Skin of body (tissue), 2 donors: ENCODE measurements around the gene NXN. TPM values are rescaled to one million over a fixed set of nuclear protein-coding genes. Genes with fewer than 3 reads are reported as not detected.
"Not testable (repeated sequence)": the region's sequence is repeated elsewhere in the genome, so short reads cannot be mapped to it uniquely, and the experiment has no call there.

Source experiments
- DNase-seq: peaks from one replicate; lab custom pipeline; 2025; lab: John Stamatoyannopoulos, UW
- total RNA-seq: library from RNA; depleted of rRNA; stranded (reverse); fragments of >200 nt; gene quantifications from one replicate; pipeline ENCODE4 v1.2.3, GENCODE V29; 2014

NXN gene
- total RNA-seq, 1 donor from 2014 or later, result 52.2 TPM

GRCh38 chr17:892958-893357 lies 86.6 kb downstream of the NXN start:
- no peak for DNase-seq

- DNase-seq, result no peak
These were observed 90.6 kb downstream of the NXN start for GRCh38 chr17:888998-889441.

- DNase-seq, result no peak
These were observed 91.9 kb downstream of the NXN start for GRCh38 chr17:887551-888209.

- peak; percentile 55 for DNase-seq
These were observed 93.5 kb downstream of the NXN start for GRCh38 chr17:885971-886571.

- DNase-seq, result no peak
These were observed 96.0 kb downstream of the NXN start for GRCh38 chr17:883586-883962.

GRCh38 chr17:882827-883585 lies 96.6 kb downstream of the NXN start:
- DNase-seq, result peak; percentile 51

- no peak for DNase-seq
These were observed 97.8 kb downstream of the NXN start for GRCh38 chr17:881778-882177.

GRCh38 chr17:880443-881269 lies 98.9 kb downstream of the NXN start:
- DNase-seq, result peak; percentile 69

GRCh38 chr17:879546-880442 lies 99.8 kb downstream of the NXN start:
- DNase-seq, result no peak

- DNase-seq, result no peak
These were observed 101.9 kb downstream of the NXN start for GRCh38 chr17:877630-878029.

GRCh38 chr17:876272-876671 lies 103.3 kb downstream of the NXN start:
- DNase-seq, result no peak

GRCh38 chr17:874590-874989 lies 105.0 kb downstream of the NXN start:
- DNase-seq, result not testable (repeated sequence)

GRCh38 chr17:872855-873254 lies 106.7 kb downstream of the NXN start:
- DNase-seq, result no peak

- no peak for DNase-seq
These were observed 107.6 kb downstream of the NXN start for GRCh38 chr17:871751-872519.

- peak; percentile 55 for DNase-seq
These were observed 109.7 kb downstream of the NXN start for GRCh38 chr17:869567-870525.

- DNase-seq, result no peak
These were observed 110.5 kb downstream of the NXN start for GRCh38 chr17:869086-869485.

- no peak for DNase-seq
These were observed 111.6 kb downstream of the NXN start for GRCh38 chr17:867896-868489.

- DNase-seq, result not testable (repeated sequence)
These were observed 112.3 kb downstream of the NXN start for GRCh38 chr17:867238-867637.
